GM12865 (cell line): Measurements from ENCODE around the gene SNRNP70.
"Not testable (repeated sequence)": the region's sequence is repeated elsewhere in the genome, so short reads cannot be mapped to it uniquely, and the experiment has no call there.

ENCODE experiments used
- DNase-seq: peaks from one replicate; pipeline ENCODE4 v3.0.0; 2010; ENCODE audit warnings: low read depth
- H3K4me3 ChIP-seq: 2 replicates; pipeline ENCODE4 v1.5.1; 2011; ENCODE audit warnings: mild to moderate bottlenecking, low read depth, low read length, control low read depth
- CTCF ChIP-seq: IDR thresholded peaks from 2 replicates; pipeline ENCODE4 v1.5.1; 2011; ENCODE audit warnings: low read length, control low read depth, low read depth, inconsistent platforms; ENCODE audit not compliant: insufficient read depth; ENCODE audit errors: missing control alignments

The SNRNP70 gene

GRCh38 chr19:49085020-49085867 lies at the start of gene SNRNP70:
TSS of gene SNRNP70 (plus strand) at chr19:49085451. CDS start at chr19:49086415, 964 bp downstream.
- DNase-seq: peak; percentile 100
- no peak for TF ChIP-seq CTCF
- peak within 1 kb of the TSS; percentile 91 for H3K4me3 ChIP-seq

- DNase-seq: not testable (repeated sequence)
- TF ChIP-seq CTCF: peak; percentile 53
Observed at GRCh38 chr19:49036815-49037214, 48.4 kb upstream of the SNRNP70 start, which contains the start of gene CGB1. TSS of gene CGB1 (minus strand) at chr19:49036895. CDS start at chr19:49036711, 184 bp downstream.

GRCh38 chr19:49038111-49038510 lies 47.1 kb upstream of the SNRNP70 start:
- DNase-seq, H3K4me3 ChIP-seq: not testable (repeated sequence)

More at GRCh38 chr19:49036815-49037214, 48.4 kb upstream of the SNRNP70 start, which contains the start of gene CGB1:
- not testable (repeated sequence) for H3K4me3 ChIP-seq

GRCh38 chr19:49038557-49039276 lies 46.5 kb upstream of the SNRNP70 start:
- H3K4me3 ChIP-seq, DNase-seq: not testable (repeated sequence)

GRCh38 chr19:49039736-49040135 lies 45.5 kb upstream of the SNRNP70 start:
- not testable (repeated sequence) for DNase-seq, H3K4me3 ChIP-seq

- H3K4me3 ChIP-seq: no peak overlapping the region
- no peak for TF ChIP-seq CTCF
- DNase-seq: no peak
Observed at GRCh38 chr19:49042177-49042576, 43.1 kb upstream of the SNRNP70 start.

GRCh38 chr19:49042666-49043065 lies 42.6 kb upstream of the SNRNP70 start:
- not testable (repeated sequence) for DNase-seq, H3K4me3 ChIP-seq

- DNase-seq, H3K4me3 ChIP-seq: not testable (repeated sequence)
Observed at GRCh38 chr19:49043548-49043947, 41.7 kb upstream of the SNRNP70 start, which contains the start of gene CGB5. TSS of gene CGB5 (plus strand) at chr19:49043848. CDS start at chr19:49044210, 362 bp downstream.

- H3K4me3 ChIP-seq, DNase-seq: not testable (repeated sequence)
Observed at GRCh38 chr19:49049011-49049410, 36.2 kb upstream of the SNRNP70 start, which contains the start of gene CGB8. TSS of gene CGB8 (minus strand) at chr19:49049111. CDS start at chr19:49048739, 372 bp downstream.

GRCh38 chr19:49049834-49050233 lies 35.4 kb upstream of the SNRNP70 start:
- not testable (repeated sequence) for H3K4me3 ChIP-seq, DNase-seq

GRCh38 chr19:49050376-49051033 lies 34.7 kb upstream of the SNRNP70 start:
- not testable (repeated sequence) for H3K4me3 ChIP-seq, DNase-seq
